ENCODE results near the gene ZNF121.

DNA sequence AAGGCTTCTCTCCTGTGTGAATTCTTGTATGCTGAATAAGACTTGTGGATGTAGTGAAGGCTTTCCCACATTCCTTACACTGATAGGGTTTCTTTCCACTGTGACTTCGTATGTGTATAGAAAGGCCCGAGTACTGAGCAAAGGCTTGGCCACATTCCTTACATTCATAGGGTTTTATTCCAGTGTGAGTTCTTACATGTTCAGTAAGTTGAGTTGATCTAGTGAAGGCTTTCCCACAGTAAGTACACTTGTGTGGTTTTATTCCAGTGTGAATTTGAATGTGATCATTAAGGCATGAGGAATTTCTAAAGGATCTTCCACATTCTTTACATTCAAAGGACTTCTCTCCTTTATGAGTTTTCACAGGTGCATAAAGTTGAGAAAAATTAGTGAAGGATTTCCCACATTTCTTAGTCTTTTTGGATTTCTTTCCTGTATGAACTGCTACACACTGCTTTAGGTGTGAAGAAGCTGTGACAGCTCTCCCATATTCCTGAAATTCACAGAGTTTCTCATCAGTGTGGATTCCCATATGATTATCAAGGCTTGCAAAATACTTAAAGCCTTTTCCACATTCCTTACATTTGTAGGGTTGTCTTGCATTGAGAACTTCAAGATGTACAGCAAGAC lies 26.3 kb upstream of the ZNF121 start:
- TF ChIP-seq CTCF (IDR thresholded peaks at IDR 0.05) (no peak), POLR2A (IDR thresholded peaks at IDR 0.05) (no peak), EP300 (IDR thresholded peaks at IDR 0.05) (no peak)

Measured in tibial nerve (tissue), 4 donors.